HG02840 (cell line): ENCODE results near the gene UTP4.
"Not testable (repeated sequence)": the region's sequence is repeated elsewhere in the genome, so short reads cannot be mapped to it uniquely, and the experiment has no call there.

Source experiments
- ATAC-seq: cut with Tn5 transposase; IDR thresholded peaks from one replicate; pipeline ENCODE4 v1.9.1; 2021; ENCODE audit warnings: mild to moderate bottlenecking, moderate library complexity, moderate number of reproducible peaks; ENCODE audit not compliant: unreplicated experiment, low FRiP score

UTP4 gene

GRCh38 chr16:69109486-69110270, 22.8 kb upstream of the UTP4 start:
- no peak for ATAC-seq

GRCh38 chr16:69110406-69110805, 22.0 kb upstream of the UTP4 start:
- ATAC-seq = no peak

GRCh38 chr16:69111216-69111875, 21.1 kb upstream of the UTP4 start:
- no peak for ATAC-seq

- no peak for ATAC-seq
Measured at GRCh38 chr16:69111876-69112230, 20.6 kb upstream of the UTP4 start.

DNA sequence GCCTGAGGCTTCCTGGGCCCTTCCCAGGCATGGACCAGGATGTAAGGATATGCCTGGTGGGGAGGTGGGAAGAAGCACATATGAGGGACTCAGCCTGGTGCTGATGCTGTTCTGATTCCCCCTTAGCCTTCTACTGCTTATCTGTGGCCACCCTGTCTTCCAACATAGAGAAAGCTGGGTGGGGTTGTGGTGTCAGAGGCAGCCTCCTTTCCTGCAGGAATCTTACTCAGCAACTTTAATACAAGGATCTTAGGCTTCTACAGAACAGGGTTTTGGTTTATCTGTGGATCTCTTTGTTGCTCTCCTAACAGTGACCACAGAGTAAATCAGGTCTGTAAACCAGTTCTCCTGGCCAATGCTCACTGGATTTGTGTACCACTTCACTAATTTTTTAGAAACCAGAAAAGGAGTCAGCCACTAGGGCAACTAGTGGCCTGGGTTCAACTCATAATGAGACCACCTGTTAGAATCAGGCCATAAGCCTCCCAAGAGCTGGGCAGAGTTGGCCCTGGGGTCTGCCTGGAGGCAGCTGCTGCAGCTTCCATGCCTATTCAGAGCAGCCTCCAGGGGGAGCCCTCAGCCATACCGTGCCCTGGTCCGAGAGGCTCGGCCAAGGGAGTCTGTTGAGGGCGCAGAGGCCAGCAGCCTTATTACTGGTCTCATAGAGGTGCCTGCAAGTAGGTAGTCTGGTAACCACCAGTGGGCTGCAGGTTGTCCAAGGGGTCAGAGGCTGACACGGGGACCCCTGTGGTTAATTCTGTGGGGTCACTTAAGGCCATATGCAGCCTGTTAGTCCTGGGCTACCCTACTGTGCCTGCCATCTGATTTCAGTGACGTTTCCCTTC, 19.9 kb upstream of the UTP4 start:
- no peak for ATAC-seq

GRCh38 chr16:69113216-69113615, 19.2 kb upstream of the UTP4 start:
- no peak for ATAC-seq

- no peak for ATAC-seq
Measured at GRCh38 chr16:69114346-69114975, 18.0 kb upstream of the UTP4 start.

DNA sequence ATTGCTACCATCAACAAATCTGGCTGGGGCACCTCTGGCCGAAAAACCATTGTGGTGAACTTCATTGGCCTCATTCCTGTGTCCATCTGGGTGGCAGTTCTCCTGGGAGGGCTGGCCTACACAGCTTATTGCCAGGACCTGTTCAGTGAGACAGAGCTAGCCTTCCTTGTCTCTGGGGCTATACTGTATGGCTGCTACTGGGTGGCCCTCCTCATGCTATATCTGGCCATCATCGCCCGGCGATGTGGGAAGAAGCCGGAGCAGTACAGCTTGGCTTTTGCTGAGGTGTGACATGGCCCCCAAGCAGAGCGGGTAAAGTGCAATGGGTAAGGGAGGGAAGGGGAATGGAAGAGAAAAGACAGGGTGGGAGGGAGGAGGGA, 17.5 kb upstream of the UTP4 start:
- no peak for ATAC-seq

- ATAC-seq = no peak
Measured at GRCh38 chr16:69115361-69115760, 17.1 kb upstream of the UTP4 start.

DNA sequence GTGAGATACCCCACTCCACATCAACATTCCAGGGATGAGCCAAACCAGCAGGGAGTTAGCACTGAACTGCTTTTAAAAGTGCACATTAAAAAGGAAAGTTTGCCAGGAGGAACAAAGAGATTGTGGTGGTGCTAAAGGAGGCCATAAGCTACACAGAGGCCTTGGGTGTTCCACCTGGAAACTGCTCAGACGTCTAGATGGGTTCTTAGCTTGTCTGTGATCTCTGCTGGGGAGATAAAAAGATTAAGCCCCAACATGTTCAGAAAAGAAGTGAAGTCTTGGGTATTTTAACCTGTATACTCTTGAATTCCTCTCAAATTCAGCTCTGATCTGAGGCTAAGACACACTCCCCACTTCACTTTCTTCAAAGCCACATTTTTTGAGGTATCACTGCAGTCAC, 16.6 kb upstream of the UTP4 start:
- ATAC-seq = no peak

- no peak for ATAC-seq
Measured at GRCh38 chr16:69116256-69116875, 16.1 kb upstream of the UTP4 start.

GRCh38 chr16:69116906-69117305, 15.5 kb upstream of the UTP4 start:
- no peak for ATAC-seq

GRCh38 chr16:69118468-69118867, 14.0 kb upstream of the UTP4 start:
- no peak for ATAC-seq

DNA sequence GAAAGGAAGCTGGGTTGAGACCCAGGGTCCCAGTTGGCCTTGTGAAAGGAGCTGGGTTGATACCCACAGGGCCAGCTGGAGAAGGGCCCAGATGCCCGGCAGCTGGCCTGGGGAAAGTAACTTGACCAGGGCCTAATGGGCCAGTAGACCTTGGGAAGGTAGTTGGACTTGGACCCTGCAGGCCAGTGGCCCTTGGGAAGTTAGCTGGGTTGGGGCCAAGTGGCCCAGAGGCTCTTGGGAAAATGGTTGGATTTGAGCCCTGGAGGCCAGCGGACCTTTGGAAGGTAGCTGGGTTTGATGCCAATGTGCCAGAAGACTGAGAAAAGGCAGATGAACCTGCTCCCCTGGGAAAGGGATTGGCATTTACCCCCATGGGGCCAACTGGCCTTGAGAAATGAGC, 13.5 kb upstream of the UTP4 start:
- no peak for ATAC-seq

- no peak for ATAC-seq
Measured at GRCh38 chr16:69119536-69119935, 12.9 kb upstream of the UTP4 start.

GRCh38 chr16:69120096-69120664, 12.3 kb upstream of the UTP4 start:
- ATAC-seq = no peak

- ATAC-seq = no peak
Measured at GRCh38 chr16:69123910-69124309, 8.5 kb upstream of the UTP4 start.

DNA sequence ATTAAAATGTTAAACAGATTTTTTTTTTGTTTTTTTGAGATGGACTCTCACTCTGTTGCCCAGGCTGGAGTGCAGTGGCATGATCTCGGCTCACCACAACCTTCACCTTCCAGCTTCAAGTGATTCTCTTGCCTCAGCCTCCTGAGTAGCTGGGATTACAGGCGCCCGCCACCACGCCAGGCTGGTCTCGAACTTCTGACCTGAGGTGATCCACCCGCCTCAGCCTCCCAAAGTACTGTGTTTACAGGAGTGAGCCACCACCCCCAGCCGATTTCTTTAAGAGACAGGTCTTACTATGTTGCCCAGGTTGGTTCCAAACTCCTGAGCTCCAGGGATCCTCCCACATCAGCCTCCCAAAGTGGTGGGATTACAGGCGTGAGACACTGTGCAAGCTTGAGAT, 8.0 kb upstream of the UTP4 start:
- ATAC-seq = not testable (repeated sequence)

- ATAC-seq = not testable (repeated sequence)
Measured at GRCh38 chr16:69124961-69125360, 7.5 kb upstream of the UTP4 start.

- no peak for ATAC-seq
Measured at GRCh38 chr16:69126221-69126620, 6.2 kb upstream of the UTP4 start.
